Sigmoid colon (tissue), 7 donors: ENCODE measurements around the gene KMT2C. TPM values are rescaled to one million over a fixed set of nuclear protein-coding genes. Genes with fewer than 3 reads are reported as not detected.
A peak's percentile ranks its signal among the peaks of the same experiment; 100 is the strongest.

Experiments
- DNase-seq: peaks from one replicate; pipeline ENCODE4 v3.0.0-alpha.2; 2019
- H3K27ac ChIP-seq, 4 donors: fragments of 200-600 bp; sonication (generic); one replicate each; pipeline ENCODE4 v1.5.1; 2016 to 2019; ENCODE audit warnings: mild to moderate bottlenecking in 1 of 4
- H3K27me3 ChIP-seq, 3 donors: fragments of 200-600 bp; sonication (generic); one replicate each; pipeline ENCODE4 v1.5.1; 2019; ENCODE audit warnings: mild to moderate bottlenecking in 1 of 3
- H3K36me3 ChIP-seq, 4 donors: fragments of 200-600 bp; sonication (generic); one replicate each; pipeline ENCODE4 v1.5.1; 2016 to 2019
- H3K4me1 ChIP-seq, 4 donors: fragments of 200-600 bp; sonication (generic); one replicate each; pipeline ENCODE4 v1.5.1; 2017 to 2019
- H3K4me3 ChIP-seq, 4 donors: fragments of 200-600 bp; sonication (generic); one replicate each; pipeline ENCODE4 v1.5.1; 2017 to 2019; ENCODE audit warnings: mild to moderate bottlenecking in 2 of 4, moderate library complexity in 1 of 4
- H3K9me3 ChIP-seq, 4 donors: fragments of 200-600 bp in 3 of 4; sonication (generic) in 3 of 4; one replicate each; pipeline versions ENCODE4 v1.5.1 to v1.6.1; 2013 to 2019
- EP300 ChIP-seq, 4 donors: sonication (generic); formaldehyde crosslinking; IDR thresholded peaks; one replicate each; pipeline ENCODE4 v1.6.1; 2017; ENCODE audit warnings: antibody characterized with exemption in 4 of 4
- POLR2A ChIP-seq, 2 donors: fragments of 450-650 bp; IDR thresholded peaks; one replicate each; pipeline ENCODE4 v1.6.1; 2016; ENCODE audit warnings: antibody characterized with exemption in 2 of 2, mild to moderate bottlenecking in 2 of 2, moderate library complexity in 2 of 2
- POLR2AphosphoS5 ChIP-seq, 4 donors: sonication (generic); formaldehyde crosslinking; IDR thresholded peaks; one replicate each; pipeline ENCODE4 v1.6.1; 2017; ENCODE audit warnings: antibody characterized with exemption in 4 of 4
- WGBS, 2 donors: extraction: QIAGEN DNeasy Blood & Tissue Kit; methylation state at CpG; one replicate each; pipeline ENCODE4 v1.1.7; 2013; 5-methylcytosine and 5-hydroxymethylcytosine counted together
- intact Hi-C: fragments of 100-400 bp; cut with DNase I; formaldehyde crosslinking; loops from one replicate; pipeline ENCODE4 v1.15.1; 2023
- polyA plus RNA-seq, 3 donors: library from polyadenylated mRNA; stranded (reverse); fragments of 200-250 nt; gene quantifications; one replicate each; pipeline ENCODE4 v1.2.3, GENCODE V29; 2013
- total RNA-seq, 4 donors: library from RNA; depleted of rRNA; stranded (reverse); fragments of >200 nt; gene quantifications; one replicate each; pipeline ENCODE4 v1.1.0, GENCODE V29; 2016
- TF ChIP-seq, protein P1 (sequence below), 4 experiments: fragments of 450-650 bp in 3 of 4; fragments of 200-600 bp in 1 of 4; IDR thresholded peaks; one replicate each; pipeline ENCODE4 v1.5.1; 2016 to 2019; ENCODE audit warnings: antibody characterized with exemption in 4 of 4, mild to moderate bottlenecking in 3 of 4, moderate library complexity in 2 of 4
- donor health status: healthy with polysubstance abuse.
- donor health status: Bipolar disorder and iron deficiency.
- donor health status: healthy.

Gene KMT2C
- total and polyA plus RNA-seq, 7 donors, result 7.4 to 75.6 (median 46.4) TPM

DNA sequence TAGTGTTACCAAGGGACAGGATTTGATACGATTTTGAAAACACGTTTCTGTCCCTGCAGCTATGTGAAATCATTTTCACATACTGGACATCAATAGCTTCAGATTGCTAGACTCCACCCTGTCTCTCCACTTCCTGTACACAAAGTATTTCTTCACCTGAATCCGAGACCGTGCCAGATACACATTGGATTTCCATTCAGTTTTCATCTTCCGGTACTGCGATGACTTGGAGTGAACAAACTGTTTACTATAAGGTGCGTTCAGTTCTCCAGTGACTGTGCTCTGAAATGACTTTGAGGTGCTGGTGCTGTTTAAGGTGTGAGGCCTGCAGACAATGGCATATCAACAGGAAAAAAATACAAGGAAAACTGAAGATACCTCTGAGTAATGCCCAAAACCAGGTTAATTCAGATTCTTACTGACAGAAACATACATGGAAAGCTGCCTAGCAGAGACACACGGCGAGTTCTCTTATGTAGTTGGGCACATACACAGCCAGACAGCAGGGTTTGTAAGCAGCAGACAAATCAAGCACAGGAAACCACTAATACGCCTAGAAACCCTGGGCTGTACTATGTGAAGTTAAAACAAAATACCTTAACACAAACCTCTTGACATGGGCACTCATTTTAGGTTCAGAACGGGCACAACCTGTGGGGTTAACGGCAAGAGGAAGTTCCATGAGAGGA lies 291.1 kb downstream of the KMT2C start:
- intact Hi-C loops, result no loop called here
- TF ChIP-seq POLR2A (IDR thresholded peaks at IDR 0.05) (no peak), EP300 (IDR thresholded peaks at IDR 0.05) (no peak), POLR2AphosphoS5 (IDR thresholded peaks at IDR 0.05) (no peak)
- TF ChIP-seq, protein P1, sequence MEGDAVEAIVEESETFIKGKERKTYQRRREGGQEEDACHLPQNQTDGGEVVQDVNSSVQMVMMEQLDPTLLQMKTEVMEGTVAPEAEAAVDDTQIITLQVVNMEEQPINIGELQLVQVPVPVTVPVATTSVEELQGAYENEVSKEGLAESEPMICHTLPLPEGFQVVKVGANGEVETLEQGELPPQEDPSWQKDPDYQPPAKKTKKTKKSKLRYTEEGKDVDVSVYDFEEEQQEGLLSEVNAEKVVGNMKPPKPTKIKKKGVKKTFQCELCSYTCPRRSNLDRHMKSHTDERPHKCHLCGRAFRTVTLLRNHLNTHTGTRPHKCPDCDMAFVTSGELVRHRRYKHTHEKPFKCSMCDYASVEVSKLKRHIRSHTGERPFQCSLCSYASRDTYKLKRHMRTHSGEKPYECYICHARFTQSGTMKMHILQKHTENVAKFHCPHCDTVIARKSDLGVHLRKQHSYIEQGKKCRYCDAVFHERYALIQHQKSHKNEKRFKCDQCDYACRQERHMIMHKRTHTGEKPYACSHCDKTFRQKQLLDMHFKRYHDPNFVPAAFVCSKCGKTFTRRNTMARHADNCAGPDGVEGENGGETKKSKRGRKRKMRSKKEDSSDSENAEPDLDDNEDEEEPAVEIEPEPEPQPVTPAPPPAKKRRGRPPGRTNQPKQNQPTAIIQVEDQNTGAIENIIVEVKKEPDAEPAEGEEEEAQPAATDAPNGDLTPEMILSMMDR (IDR thresholded peaks at IDR 0.05), result no peak
- Histone ChIP-seq H3K4me3 (no peak overlapping the region), H3K36me3 (peaks cover 35 to 94% (median 40%) of the 10 kb centered on the region in 4 donors), H3K9me3 (no peaks in the 10 kb centered on the region), H3K4me1 (peaks cover 0 to 15% (median 8%) of the 10 kb centered on the region in 4 donors), H3K27me3 (no peaks in the 10 kb centered on the region), H3K27ac (no peak overlapping the region)
- 75 to 86% methylated on average over 12 of the region's 12 CpGs for WGBS, 2 donors
- no peak for DNase-seq

DNA sequence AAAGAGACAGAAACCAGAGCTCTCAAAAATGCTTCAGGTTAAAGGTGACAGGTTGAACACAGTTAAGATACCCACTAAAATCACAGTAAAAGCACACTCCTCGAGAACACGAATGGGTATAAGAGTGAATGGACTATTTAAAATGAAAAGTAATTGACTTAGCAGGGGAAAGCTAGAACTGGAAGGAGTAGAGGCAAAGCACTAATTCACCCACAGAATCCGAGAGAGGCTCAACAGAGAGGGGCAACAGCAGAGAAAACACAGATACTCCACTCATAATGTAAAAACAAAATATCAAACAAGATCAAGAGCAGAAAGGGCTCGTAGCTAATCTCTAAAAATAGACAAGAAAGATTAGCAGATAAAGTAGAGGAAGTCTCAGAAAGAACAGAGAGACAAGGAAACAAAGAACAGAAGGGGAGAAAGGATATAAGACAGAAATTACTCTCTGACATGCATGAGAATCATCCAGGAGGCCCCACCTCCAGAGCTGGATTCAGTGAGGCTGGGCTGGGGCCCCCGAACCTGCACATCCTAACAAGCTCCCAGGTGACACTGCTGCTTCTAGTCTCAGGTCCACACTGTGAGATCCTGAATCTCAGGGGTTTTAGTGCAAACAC lies 292.7 kb downstream of the KMT2C start:
- H3K27me3 ChIP-seq, result no peaks in the 10 kb centered on the region
- DNase-seq, result no peak
- WGBS, 2 donors, result 55 to 86% methylated on average over 5 of the region's 5 CpGs
- H3K9me3 ChIP-seq, result no peaks in the 10 kb centered on the region
- intact Hi-C loops, result no loop called here
- peaks cover 0 to 15% (median 8%) of the 10 kb centered on the region in 4 donors for H3K4me1 ChIP-seq
- TF ChIP-seq, protein P1 (IDR thresholded peaks at IDR 0.05), result no peak
- TF ChIP-seq EP300 (IDR thresholded peaks at IDR 0.05) (no peak), POLR2AphosphoS5 (IDR thresholded peaks at IDR 0.05) (no peak), POLR2A (IDR thresholded peaks at IDR 0.05) (no peak)
- peak overlapping the region in 1 of 4 donors; percentile 12 for H3K27ac ChIP-seq
- peaks cover 35 to 94% (median 42%) of the 10 kb centered on the region in 4 donors for H3K36me3 ChIP-seq
- H3K4me3 ChIP-seq, result no peak overlapping the region

DNA sequence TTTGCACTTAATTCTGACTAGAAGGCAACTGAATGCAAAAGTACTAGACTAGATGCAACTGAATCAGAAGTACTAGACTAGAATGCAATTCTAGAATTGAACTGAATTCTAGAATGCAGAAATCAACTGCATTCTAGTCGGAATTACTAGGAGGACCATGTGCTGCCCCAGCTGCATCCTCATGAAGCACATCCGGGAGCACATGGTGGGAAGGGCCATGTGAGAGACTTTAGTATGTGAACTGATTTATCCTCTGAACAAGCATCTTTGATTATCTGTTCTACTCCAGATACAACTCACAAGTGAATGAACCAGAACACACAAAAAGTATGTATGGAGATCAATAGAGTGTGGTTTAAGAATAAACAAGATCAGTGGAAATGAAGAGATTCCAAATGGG lies 295.2 kb downstream of the KMT2C start:
- peaks cover 30 to 74% (median 37%) of the 10 kb centered on the region in 4 donors for H3K36me3 ChIP-seq
- 95 to 97% methylated on average over 2 of the region's 2 CpGs for WGBS, 2 donors
- H3K9me3 ChIP-seq, result no peaks in the 10 kb centered on the region
- H3K4me3 ChIP-seq, result no peak overlapping the region
- H3K27me3 ChIP-seq, result no peaks in the 10 kb centered on the region
- intact Hi-C loops, result no loop called here
- H3K27ac ChIP-seq, result no peak overlapping the region
- DNase-seq, result no peak
- TF ChIP-seq, protein P1 (IDR thresholded peaks at IDR 0.05), result no peak
- TF ChIP-seq POLR2AphosphoS5 (IDR thresholded peaks at IDR 0.05) (no peak), POLR2A (IDR thresholded peaks at IDR 0.05) (no peak), EP300 (IDR thresholded peaks at IDR 0.05) (no peak)
- peaks cover 0 to 37% (median 25%) of the 10 kb centered on the region in 4 donors for H3K4me1 ChIP-seq

DNA sequence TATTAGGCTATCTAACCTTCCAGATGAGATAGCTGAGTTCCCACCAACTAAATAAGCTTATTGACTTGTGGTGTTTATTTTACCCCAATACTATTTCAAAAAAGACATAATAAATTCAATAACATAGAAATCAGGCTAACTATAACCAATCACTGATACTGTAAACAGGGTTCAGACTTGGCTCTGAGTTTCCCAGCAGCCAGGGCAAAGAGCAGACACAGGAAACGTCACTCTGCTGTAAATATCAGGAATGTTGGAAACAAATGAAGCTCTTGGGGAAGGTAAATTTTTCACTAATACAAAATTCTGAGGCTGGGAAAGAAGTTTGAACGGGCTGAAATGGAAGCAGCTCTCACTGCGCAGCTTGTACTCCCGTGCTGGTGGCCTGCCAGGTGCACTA lies 295.7 kb downstream of the KMT2C start:
- intact Hi-C loops, result no loop called here
- Histone ChIP-seq H3K9me3 (no peaks in the 10 kb centered on the region), H3K4me3 (no peak overlapping the region), H3K27ac (no peak overlapping the region), H3K36me3 (peaks cover 30 to 69% (median 36%) of the 10 kb centered on the region in 4 donors), H3K4me1 (peaks cover 0 to 40% (median 25%) of the 10 kb centered on the region in 4 donors), H3K27me3 (no peaks in the 10 kb centered on the region)
- TF ChIP-seq, protein P1 (IDR thresholded peaks at IDR 0.05), result no peak
- TF ChIP-seq POLR2A (IDR thresholded peaks at IDR 0.05) (no peak), EP300 (IDR thresholded peaks at IDR 0.05) (no peak), POLR2AphosphoS5 (IDR thresholded peaks at IDR 0.05) (no peak)
- DNase-seq, result no peak
- WGBS, 2 donors, result 91 to 93% methylated on average over 4 of the region's 4 CpGs
